ENCODE measurements around the gene C16orf95. TPM values are rescaled to one million over a fixed set of nuclear protein-coding genes. Genes with fewer than 3 reads are reported as not detected.
"Not testable (repeated sequence)": the region's sequence is repeated elsewhere in the genome, so short reads cannot be mapped to it uniquely, and the experiment has no call there.

Gene C16orf95
- total RNA-seq, 1 donor from 2014 or later: 1.7 TPM

GRCh38 chr16:87286839-87287626, 30.2 kb downstream of the C16orf95 start:
- no peak for DNase-seq

GRCh38 chr16:87284183-87284582, 33.0 kb downstream of the C16orf95 start:
- no peak for DNase-seq

- no peak for DNase-seq
Observed at GRCh38 chr16:87279094-87279658, 38.0 kb downstream of the C16orf95 start.

GRCh38 chr16:87278191-87279093, 38.8 kb downstream of the C16orf95 start:
- peak; percentile 63 for DNase-seq

- DNase-seq: no peak
Observed at GRCh38 chr16:87276924-87277323, 40.3 kb downstream of the C16orf95 start.

GRCh38 chr16:87276091-87276701, 41.0 kb downstream of the C16orf95 start:
- no peak for DNase-seq

GRCh38 chr16:87274794-87275193, 42.4 kb downstream of the C16orf95 start:
- DNase-seq: no peak

- DNase-seq: no peak
Observed at GRCh38 chr16:87273471-87274030, 43.6 kb downstream of the C16orf95 start.

GRCh38 chr16:87271256-87271655, 45.9 kb downstream of the C16orf95 start:
- no peak for DNase-seq

- no peak for DNase-seq
Observed at GRCh38 chr16:87267566-87267965, 49.6 kb downstream of the C16orf95 start.

- DNase-seq: no peak
Observed at GRCh38 chr16:87266846-87267245, 50.3 kb downstream of the C16orf95 start.

- no peak for DNase-seq
Observed at GRCh38 chr16:87265261-87265660, 51.9 kb downstream of the C16orf95 start.

- no peak for DNase-seq
Observed at GRCh38 chr16:87264634-87265033, 52.6 kb downstream of the C16orf95 start.

- DNase-seq: no peak
Observed at GRCh38 chr16:87263418-87264052, 53.7 kb downstream of the C16orf95 start.

GRCh38 chr16:87259431-87259830, 57.8 kb downstream of the C16orf95 start:
- no peak for DNase-seq

- DNase-seq: not testable (repeated sequence)
Observed at GRCh38 chr16:87258653-87259052, 58.5 kb downstream of the C16orf95 start.

GRCh38 chr16:87255866-87256265, 61.3 kb downstream of the C16orf95 start:
- DNase-seq: no peak

GRCh38 chr16:87254734-87255133, 62.5 kb downstream of the C16orf95 start:
- no peak for DNase-seq

GRCh38 chr16:87254296-87254695, 62.9 kb downstream of the C16orf95 start:
- no peak for DNase-seq

- no peak for DNase-seq
Observed at GRCh38 chr16:87253536-87253935, 63.7 kb downstream of the C16orf95 start.

Measured in skin of body (tissue), 2 donors.